GM12878 (cell line): Measurements from ENCODE around the gene FAM161B. TPM values are rescaled to one million over a fixed set of nuclear protein-coding genes. Genes with fewer than 3 reads are reported as not detected.

Experiments
- CREM ChIP-seq: IDR thresholded peaks from 2 replicates; pipeline ENCODE4 v1.6.1; 2014; ENCODE audit warnings: antibody characterized with exemption, low read depth
- KAT2A ChIP-seq: conservative IDR thresholded peaks from 2 replicates; pipeline ENCODE4 v1.6.1; 2011; ENCODE audit warnings: low read depth, low read length; ENCODE audit not compliant: control insufficient read depth
- NBN ChIP-seq: fragments of 450-650 bp; IDR thresholded peaks from 2 replicates; pipeline ENCODE4 v1.6.1; 2016
- polyA plus RNA-seq, 11 experiments: library from polyadenylated mRNA; depleted of rRNA in 4 of 11; unstranded in 6 of 11; stranded (reverse) in 5 of 11; fragments of >200 nt; fragmentation: Nextera tagmentation in 4 of 11; fragmentation: Illumina TruSeq in 1 of 11; extraction: Ambion mirVana in 4 of 11; extraction: Trizol in 1 of 11; gene quantifications; 1 replicate in 1 of 11; 2 replicates in 10 of 11; pipeline versions ENCODE4 v1.2.1 to v1.2.3, GENCODE V29; 2011 to 2016; ENCODE audit warnings: inconsistent platforms in 2 of 11, missing spikeins in 2 of 11, low read depth in 1 of 11
- total RNA-seq, 4 experiments: library from RNA; depleted of rRNA in 3 of 4; stranded (reverse); fragments of >200 nt in 3 of 4; fragmentation: Illumina TruSeq in 1 of 4; extraction: Trizol in 1 of 4; gene quantifications; 2 replicates each; pipeline versions ENCODE4 v1.2.1 to v1.2.3, GENCODE V29; 2013 to 2021
- TF ChIP-seq, protein P1 (sequence below): fragments of 150-350 bp; IDR thresholded peaks from 2 replicates; pipeline ENCODE4 v1.6.1; 2014; ENCODE audit warnings: mild to moderate bottlenecking, low read depth, low read length
- TF ChIP-seq, protein P2 (sequence below): fragments of 450-650 bp; IDR thresholded peaks from 2 replicates; pipeline ENCODE4 v1.6.1; 2018; ENCODE audit warnings: borderline replicate concordance, mild to moderate bottlenecking; ENCODE audit not compliant: partially characterized antibody
- TF ChIP-seq, protein P3 (sequence below): fragments of 450-650 bp; formaldehyde crosslinking; IDR thresholded peaks from 2 replicates; pipeline ENCODE4 v1.4.0; 2020; ENCODE audit warnings: mild to moderate bottlenecking, moderate library complexity

The FAM161B gene
- total and polyA plus RNA-seq, 10 of the 15 experiments (the other 5 are each of a cell fraction or from before 2014, with no cell fraction given), result 0.33 to 1.2 (median 0.86) TPM

DNA sequence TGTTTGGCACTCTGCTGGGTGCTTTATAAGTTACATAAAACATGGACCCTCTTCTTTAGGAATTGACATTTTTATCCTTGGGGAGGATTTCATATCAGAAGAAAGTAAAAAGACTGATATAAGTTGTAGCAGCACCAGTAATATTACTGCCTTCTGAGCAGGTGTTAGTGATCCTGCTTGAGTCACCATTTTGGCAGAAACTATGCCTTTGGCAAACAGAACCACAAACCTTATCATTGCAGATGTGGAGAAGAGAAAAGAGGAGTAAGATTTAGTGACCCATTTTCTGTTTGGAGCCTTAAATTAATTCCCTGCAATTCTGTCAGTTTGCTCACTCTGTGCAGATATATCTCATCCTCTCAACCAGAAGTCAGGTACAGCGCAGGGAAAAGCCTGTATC is 40.2 kb downstream of the FAM161B start (continued):
- TF ChIP-seq, protein P1, sequence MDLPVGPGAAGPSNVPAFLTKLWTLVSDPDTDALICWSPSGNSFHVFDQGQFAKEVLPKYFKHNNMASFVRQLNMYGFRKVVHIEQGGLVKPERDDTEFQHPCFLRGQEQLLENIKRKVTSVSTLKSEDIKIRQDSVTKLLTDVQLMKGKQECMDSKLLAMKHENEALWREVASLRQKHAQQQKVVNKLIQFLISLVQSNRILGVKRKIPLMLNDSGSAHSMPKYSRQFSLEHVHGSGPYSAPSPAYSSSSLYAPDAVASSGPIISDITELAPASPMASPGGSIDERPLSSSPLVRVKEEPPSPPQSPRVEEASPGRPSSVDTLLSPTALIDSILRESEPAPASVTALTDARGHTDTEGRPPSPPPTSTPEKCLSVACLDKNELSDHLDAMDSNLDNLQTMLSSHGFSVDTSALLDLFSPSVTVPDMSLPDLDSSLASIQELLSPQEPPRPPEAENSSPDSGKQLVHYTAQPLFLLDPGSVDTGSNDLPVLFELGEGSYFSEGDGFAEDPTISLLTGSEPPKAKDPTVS, result no peak
- TF ChIP-seq KAT2A (no peak), CREM (no peak), NBN (no peak)
- TF ChIP-seq, protein P2, sequence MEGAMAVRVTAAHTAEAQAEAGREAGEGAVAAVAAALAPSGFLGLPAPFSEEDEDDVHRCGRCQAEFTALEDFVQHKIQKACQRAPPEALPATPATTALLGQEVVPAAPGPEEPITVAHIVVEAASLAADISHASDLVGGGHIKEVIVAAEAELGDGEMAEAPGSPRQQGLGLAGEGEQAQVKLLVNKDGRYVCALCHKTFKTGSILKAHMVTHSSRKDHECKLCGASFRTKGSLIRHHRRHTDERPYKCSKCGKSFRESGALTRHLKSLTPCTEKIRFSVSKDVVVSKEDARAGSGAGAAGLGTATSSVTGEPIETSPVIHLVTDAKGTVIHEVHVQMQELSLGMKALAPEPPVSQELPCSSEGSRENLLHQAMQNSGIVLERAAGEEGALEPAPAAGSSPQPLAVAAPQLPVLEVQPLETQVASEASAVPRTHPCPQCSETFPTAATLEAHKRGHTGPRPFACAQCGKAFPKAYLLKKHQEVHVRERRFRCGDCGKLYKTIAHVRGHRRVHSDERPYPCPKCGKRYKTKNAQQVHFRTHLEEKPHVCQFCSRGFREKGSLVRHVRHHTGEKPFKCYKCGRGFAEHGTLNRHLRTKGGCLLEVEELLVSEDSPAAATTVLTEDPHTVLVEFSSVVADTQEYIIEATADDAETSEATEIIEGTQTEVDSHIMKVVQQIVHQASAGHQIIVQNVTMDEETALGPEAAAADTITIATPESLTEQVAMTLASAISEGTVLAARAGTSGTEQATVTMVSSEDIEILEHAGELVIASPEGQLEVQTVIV, result no peak
- TF ChIP-seq, protein P3, sequence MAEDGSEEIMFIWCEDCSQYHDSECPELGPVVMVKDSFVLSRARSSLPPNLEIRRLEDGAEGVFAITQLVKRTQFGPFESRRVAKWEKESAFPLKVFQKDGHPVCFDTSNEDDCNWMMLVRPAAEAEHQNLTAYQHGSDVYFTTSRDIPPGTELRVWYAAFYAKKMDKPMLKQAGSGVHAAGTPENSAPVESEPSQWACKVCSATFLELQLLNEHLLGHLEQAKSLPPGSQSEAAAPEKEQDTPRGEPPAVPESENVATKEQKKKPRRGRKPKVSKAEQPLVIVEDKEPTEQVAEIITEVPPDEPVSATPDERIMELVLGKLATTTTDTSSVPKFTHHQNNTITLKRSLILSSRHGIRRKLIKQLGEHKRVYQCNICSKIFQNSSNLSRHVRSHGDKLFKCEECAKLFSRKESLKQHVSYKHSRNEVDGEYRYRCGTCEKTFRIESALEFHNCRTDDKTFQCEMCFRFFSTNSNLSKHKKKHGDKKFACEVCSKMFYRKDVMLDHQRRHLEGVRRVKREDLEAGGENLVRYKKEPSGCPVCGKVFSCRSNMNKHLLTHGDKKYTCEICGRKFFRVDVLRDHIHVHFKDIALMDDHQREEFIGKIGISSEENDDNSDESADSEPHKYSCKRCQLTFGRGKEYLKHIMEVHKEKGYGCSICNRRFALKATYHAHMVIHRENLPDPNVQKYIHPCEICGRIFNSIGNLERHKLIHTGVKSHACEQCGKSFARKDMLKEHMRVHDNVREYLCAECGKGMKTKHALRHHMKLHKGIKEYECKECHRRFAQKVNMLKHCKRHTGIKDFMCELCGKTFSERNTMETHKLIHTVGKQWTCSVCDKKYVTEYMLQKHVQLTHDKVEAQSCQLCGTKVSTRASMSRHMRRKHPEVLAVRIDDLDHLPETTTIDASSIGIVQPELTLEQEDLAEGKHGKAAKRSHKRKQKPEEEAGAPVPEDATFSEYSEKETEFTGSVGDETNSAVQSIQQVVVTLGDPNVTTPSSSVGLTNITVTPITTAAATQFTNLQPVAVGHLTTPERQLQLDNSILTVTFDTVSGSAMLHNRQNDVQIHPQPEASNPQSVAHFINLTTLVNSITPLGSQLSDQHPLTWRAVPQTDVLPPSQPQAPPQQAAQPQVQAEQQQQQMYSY (CRISPR knock-in tag), result no peak
